A549 treated with Mapracorat at 1 μM for 4 hours (cell line): ENCODE measurements around the gene DHCR7. TPM values are rescaled to one million over a fixed set of nuclear protein-coding genes. Genes with fewer than 3 reads are reported as not detected.

ENCODE experiments used
- total RNA-seq: library from RNA; stranded (reverse); fragments of 200-300 nt; extraction: Qiagen RNA extraction; gene quantifications from 5 replicates; pipeline ENCODE4 v1.2.3, GENCODE V29; 2022

Gene DHCR7
- 39.2 to 52.6 TPM (median 48.3 TPM) in 5 replicates for total RNA-seq

GRCh38 chr11:71448257-71449171, at the start of gene DHCR7:
Gene DHCR7 (minus strand): TSS chr11:71448393. CDS start chr11:71444952, 3,441 bp downstream.

GRCh38 chr11:71453037-71453917, 5.1 kb upstream of the DHCR7 start, which contains the start of gene NADSYN1:
Gene NADSYN1 (plus strand): TSS chr11:71453203. CDS start chr11:71453297, 94 bp downstream.

Other genes starting within 250 kb of the DHCR7 start
- 5.5 to 8.8 TPM (median 6.9 TPM) in 5 replicates for gene SHANK2, start 195.8 kb downstream of the DHCR7 start, total RNA-seq
- 37.4 to 49.6 TPM (median 48.7 TPM) in 5 replicates for gene NADSYN1, start 4.8 kb upstream of the DHCR7 start, total RNA-seq
- not detected in 5 replicates for gene KRTAP5-7, start 78.9 kb upstream of the DHCR7 start, total RNA-seq
- not detected in 5 replicates for gene KRTAP5-8, start 89.6 kb upstream of the DHCR7 start, total RNA-seq
- gene KRTAP5-9, start 100.0 kb upstream of the DHCR7 start, total RNA-seq, result not detected in 5 replicates
- not detected in 5 replicates for gene KRTAP5-10, start 117.2 kb upstream of the DHCR7 start, total RNA-seq
- not detected in 5 replicates for gene KRTAP5-11, start 134.5 kb upstream of the DHCR7 start, total RNA-seq